ENCODE data around the gene PLA2G7.

GRCh38 chr6:46711491-46711890, 23.7 kb downstream of the PLA2G7 start:
- TF ChIP-seq ZNF70 (CRISPR knock-in tag; IDR thresholded peaks at IDR 0.05) = no peak
- no peak for TF ChIP-seq ZNF565 (CRISPR knock-in tag; conservative IDR thresholded peaks at IDR 0.05; ENCODE audit: low read depth)
- no peak for TF ChIP-seq POU6F1 (CRISPR knock-in tag; IDR thresholded peaks at IDR 0.05; ENCODE audit: borderline replicate concordance, low read depth)
- TF ChIP-seq ZFP30 (CRISPR knock-in tag; IDR thresholded peaks at IDR 0.05) = no peak
- no peak for TF ChIP-seq TCF4 (CRISPR knock-in tag; IDR thresholded peaks at IDR 0.05; ENCODE audit: borderline replicate concordance)
- TF ChIP-seq ZFP3 (CRISPR knock-in tag; IDR thresholded peaks at IDR 0.05) = no peak
- TF ChIP-seq ESRRG (CRISPR knock-in tag; IDR thresholded peaks at IDR 0.05) = no peak
